Pulmonary artery endothelial cell (primary cell): ENCODE results near the gene PCDHB12. TPM values are rescaled to one million over a fixed set of nuclear protein-coding genes. Genes with fewer than 3 reads are reported as not detected.
"Not testable (repeated sequence)": the region's sequence is repeated elsewhere in the genome, so short reads cannot be mapped to it uniquely, and the experiment has no call there.

ENCODE experiments used
- DNase-seq: peaks from one replicate; pipeline ENCODE4 v3.0.0-alpha.2; 2011; ENCODE audit warnings: low read depth, low spot score
- total RNA-seq: library from RNA; depleted of rRNA; stranded (reverse); fragments of >200 nt; gene quantifications from 2 replicates; pipeline ENCODE4 v1.2.3, GENCODE V29; 2014

The PCDHB12 gene
- total RNA-seq, 1 donor from 2014 or later, result 0.33 TPM

DNA sequence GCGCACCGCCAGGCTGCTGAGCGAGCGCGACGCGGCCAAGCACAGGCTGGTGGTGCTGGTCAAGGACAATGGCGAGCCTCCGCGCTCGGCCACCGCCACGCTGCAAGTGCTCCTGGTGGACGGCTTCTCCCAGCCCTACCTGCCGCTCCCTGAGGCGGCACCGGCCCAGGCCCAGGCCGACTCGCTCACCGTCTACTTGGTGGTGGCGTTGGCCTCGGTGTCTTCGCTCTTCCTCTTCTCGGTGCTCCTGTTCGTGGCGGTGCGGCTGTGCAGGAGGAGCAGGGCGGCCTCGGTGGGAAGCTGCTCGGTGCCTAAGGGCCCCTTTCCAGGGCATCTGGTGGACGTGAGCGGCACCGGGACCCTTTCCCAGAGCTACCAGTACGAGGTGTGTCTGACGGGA, 6.9 kb upstream of the PCDHB12 start:
- not testable (repeated sequence) for DNase-seq

DNA sequence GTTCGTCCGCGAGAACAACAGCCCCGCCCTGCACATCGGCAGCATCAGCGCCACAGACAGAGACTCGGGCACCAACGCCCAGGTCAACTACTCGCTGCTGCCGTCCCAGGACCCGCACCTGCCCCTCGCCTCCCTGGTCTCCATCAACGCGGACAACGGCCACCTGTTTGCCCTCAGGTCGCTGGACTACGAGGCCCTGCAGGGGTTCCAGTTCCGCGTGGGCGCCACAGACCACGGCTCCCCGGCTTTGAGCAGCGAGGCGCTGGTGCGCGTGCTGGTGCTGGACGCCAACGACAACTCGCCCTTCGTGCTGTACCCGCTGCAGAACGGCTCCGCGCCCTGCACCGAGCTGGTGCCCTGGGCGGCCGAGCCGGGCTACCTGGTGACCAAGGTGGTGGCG, 1.8 kb downstream of the PCDHB12 start:
- DNase-seq, result not testable (repeated sequence)

DNA sequence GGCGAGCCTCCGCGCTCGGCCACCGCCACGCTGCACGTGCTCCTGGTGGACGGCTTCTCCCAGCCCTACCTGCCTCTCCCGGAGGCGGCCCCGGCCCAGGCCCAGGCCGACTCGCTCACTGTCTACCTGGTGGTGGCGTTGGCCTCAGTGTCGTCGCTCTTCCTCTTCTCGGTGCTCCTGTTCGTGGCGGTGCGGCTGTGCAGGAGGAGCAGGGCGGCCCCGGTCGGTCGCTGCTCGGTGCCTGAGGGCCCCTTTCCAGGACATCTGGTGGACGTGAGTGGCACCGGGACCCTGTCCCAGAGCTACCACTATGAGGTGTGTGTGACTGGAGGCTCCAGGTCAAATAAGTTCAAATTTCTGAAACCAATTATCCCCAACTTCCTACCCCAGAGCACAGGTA, 2.3 kb downstream of the PCDHB12 start:
- not testable (repeated sequence) for DNase-seq

DNA sequence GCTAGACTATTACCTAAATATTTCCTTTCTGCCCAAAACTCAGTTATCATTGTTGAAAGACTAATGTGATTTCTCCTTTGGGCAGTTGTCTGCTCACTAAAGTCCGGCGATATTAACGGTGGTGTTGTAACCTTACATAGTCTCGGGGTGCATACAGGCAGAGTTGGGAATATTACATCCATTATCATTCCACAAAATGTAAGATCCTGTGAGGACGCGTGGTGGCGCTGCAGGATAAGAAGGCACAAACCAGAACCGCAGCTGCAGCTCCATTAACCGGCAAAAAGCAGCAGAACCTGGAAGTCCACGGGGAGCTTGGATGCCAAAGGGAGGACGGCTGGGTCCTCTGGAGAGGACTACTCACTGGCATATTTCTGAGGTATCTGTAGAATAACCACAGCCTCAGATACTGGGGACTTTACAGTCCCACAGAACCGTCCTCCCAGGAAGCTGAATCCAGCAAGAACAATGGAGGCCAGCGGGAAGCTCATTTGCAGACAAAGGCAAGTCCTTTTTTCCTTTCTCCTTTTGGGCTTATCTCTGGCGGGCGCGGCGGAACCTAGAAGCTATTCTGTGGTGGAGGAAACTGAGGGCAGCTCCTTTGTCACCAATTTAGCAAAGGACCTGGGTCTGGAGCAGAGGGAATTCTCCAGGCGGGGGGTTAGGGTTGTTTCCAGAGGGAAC, 5.3 kb downstream of the PCDHB12 start, which contains the start of gene PCDHB13:
PCDHB13 (plus strand) TSS at position 264 of the 684 bp plus-strand sequence; CDS start at position 469, 205 bp downstream.
- not testable (repeated sequence) for DNase-seq

DNA sequence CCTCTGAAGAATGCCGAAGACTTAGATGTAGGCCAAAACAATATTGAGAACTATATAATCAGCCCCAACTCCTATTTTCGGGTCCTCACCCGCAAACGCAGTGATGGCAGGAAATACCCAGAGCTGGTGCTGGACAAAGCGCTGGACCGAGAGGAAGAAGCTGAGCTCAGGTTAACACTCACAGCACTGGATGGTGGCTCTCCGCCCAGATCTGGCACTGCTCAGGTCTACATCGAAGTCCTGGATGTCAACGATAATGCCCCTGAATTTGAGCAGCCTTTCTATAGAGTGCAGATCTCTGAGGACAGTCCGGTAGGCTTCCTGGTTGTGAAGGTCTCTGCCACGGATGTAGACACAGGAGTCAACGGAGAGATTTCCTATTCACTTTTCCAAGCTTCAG, 6.1 kb downstream of the PCDHB12 start:
- not testable (repeated sequence) for DNase-seq

DNA sequence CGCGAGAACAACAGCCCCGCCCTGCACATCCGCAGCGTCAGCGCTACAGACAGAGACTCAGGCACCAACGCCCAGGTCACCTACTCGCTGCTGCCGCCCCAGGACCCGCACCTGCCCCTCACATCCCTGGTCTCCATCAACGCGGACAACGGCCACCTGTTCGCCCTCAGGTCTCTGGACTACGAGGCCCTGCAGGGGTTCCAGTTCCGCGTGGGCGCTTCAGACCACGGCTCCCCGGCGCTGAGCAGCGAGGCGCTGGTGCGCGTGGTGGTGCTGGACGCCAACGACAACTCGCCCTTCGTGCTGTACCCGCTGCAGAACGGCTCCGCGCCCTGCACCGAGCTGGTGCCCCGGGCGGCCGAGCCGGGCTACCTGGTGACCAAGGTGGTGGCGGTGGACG, 7.0 kb downstream of the PCDHB12 start:
- DNase-seq, result not testable (repeated sequence)

DNA sequence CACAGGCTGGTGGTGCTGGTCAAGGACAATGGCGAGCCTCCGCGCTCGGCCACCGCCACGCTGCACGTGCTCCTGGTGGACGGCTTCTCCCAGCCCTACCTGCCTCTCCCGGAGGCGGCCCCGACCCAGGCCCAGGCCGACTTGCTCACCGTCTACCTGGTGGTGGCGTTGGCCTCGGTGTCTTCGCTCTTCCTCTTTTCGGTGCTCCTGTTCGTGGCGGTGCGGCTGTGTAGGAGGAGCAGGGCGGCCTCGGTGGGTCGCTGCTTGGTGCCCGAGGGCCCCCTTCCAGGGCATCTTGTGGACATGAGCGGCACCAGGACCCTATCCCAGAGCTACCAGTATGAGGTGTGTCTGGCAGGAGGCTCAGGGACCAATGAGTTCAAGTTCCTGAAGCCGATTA, 7.5 kb downstream of the PCDHB12 start:
- DNase-seq, result not testable (repeated sequence)

DNA sequence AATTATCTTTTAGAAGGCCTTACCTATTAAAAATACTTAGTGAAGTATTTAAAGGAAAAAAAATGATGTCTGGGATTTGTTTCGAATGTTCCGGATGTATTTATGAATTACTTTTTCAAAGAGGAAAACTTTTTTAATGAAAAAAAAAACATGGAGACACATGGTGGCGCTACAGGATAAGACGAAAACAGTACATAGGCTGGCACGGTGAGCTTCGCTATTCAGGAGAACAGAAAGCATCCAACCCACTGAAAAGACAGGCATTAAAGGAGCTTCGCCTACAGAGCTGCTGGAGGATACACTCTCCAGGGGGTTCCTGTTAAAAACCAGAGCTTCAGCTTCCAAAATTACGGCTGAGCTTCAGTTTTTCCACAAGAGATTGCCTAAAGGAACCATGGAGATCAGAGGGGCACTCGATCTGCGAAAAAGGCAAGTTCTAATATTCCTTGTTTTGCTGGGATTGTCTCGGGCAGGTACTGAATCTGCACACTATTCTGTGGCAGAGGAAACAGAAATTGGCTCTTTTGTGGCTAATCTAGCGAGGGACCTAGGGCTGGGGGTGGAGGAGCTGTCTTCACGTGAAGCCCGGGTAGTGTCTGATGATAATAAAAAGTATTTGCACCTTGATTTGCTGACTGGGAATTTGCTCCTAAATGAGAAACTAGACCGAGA, 14.7 kb downstream of the PCDHB12 start, which contains the start of gene PCDHB14:
PCDHB14 (plus strand) TSS at position 232 of the 672 bp plus-strand sequence; CDS start at position 395, 163 bp downstream.
- no peak for DNase-seq

DNA sequence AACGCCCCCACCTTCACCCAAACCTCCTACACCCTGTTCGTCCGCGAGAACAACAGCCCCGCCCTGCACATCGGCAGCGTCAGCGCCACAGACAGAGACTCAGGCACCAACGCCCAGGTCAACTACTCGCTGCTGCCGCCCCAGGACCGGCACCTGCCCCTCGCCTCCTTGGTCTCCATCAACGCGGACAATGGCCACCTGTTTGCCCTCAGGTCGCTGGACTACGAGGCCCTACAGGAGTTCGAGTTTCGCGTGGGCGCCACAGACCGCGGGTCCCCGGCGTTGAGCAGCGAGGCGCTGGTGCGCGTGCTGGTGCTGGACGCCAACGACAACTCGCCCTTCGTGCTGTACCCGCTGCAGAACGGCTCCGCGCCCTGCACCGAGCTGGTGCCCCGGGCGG, 16.3 kb downstream of the PCDHB12 start:
- not testable (repeated sequence) for DNase-seq

DNA sequence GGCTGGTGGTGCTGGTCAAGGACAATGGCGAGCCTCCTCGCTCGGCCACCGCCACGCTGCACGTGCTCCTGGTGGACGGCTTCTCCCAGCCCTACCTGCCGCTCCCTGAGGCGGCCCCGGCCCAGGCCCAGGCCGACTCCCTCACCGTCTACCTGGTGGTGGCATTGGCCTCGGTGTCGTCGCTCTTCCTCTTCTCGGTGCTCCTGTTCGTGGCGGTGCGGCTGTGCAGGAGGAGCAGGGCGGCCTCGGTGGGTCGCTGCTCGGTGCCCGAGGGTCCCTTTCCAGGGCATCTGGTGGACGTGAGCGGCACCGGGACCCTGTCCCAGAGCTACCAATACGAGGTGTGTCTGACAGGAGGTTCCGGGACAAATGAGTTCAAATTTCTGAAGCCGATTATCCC, 16.9 kb downstream of the PCDHB12 start:
- not testable (repeated sequence) for DNase-seq

DNA sequence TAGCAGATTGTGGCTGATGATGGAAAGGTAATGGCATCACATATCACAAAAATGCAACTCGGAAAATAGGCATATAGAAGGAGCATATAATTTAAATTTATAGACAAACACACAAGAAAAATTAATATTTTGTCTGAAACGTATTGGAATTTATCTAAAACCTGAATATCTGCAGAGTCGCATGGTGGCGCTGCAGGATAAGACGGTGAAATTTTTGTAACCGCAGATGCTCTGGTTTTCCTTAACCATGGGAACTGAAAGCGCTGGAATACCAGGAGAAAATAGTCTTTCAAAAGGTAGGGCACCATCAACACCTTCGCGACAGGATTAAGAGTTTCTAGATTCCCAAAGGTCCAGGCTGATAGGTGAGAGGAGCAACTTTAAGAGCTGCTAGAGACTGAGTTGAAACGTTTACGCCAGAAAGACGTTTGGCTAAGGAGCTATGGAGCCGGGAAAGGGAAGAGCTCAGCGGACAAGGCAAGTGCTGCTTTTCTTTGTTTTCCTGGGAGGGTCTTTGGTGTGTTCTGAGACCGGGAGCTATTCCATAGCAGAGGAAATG, 25.7 kb downstream of the PCDHB12 start:
- no peak for DNase-seq

DNA sequence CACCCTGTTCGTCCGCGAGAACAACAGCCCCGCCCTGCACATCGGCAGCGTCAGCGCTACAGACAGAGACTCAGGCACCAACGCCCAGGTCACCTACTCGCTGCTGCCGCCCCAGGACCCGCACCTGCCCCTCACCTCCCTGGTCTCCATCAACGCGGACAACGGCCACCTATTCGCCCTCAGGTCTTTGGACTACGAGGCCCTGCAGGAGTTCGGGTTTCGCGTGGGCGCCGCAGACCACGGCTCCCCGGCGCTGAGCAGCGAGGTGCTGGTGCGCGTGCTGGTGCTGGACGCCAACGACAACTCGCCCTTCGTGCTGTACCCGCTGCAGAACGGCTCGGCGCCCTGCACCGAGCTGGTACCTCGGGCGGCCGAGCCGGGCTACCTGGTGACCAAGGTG, 27.4 kb downstream of the PCDHB12 start:
- not testable (repeated sequence) for DNase-seq

DNA sequence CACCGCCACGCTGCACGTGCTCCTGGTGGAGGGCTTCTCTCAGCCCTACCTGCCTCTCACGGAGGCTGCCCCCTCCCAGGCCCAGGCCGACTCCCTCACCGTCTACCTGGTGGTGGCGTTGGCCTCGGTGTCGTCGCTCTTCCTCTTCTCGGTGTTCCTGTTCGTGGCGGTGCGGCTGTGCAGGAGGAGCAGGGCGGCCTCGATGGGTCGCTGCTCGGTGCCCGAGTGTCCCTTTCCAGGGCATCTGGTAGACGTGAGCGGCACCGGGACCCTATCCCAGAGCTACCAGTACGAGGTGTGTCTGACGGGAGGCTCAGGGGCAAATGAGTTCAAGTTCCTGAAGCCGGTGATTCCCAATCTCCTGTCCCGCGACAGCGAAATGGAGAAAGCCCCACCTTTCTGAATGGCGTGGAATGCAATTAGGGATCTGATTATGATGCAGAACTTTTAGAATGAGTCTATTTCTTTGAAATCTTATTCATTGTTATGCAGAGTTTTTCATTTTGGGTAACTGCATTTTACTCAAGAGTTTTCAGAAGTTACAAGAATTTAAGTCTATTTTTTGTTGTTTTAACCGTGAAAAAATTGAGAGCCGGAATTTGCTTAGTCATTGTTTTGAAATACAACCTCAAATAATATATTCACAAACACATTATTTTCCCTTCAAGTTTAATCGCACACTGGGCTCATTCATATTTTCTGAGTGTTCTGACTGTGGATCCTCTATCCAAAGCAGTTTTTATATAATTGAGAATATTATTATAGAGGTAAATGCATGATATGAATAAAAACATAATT, 28.2 kb downstream of the PCDHB12 start:
- no peak for DNase-seq

DNA sequence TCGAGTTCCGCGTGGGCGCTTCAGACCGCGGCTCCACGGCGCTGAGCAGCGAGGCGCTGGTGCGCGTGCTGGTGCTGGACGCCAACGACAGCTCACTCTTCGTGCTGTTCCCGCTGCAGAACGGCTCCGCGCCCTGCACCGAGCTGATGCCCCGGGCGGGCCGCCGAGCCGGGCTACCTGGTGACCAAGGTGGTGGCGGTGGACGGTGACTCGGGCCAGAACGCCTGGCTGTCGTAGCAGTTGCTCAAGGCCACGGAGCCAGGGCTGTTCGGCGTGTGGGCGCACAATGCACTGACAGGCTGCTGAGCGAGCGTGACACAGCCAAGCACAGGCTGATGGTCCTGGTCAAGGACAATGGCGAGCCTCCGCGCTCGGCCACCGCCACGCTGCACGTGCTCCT, 33.0 kb downstream of the PCDHB12 start:
- no peak for DNase-seq

DNA sequence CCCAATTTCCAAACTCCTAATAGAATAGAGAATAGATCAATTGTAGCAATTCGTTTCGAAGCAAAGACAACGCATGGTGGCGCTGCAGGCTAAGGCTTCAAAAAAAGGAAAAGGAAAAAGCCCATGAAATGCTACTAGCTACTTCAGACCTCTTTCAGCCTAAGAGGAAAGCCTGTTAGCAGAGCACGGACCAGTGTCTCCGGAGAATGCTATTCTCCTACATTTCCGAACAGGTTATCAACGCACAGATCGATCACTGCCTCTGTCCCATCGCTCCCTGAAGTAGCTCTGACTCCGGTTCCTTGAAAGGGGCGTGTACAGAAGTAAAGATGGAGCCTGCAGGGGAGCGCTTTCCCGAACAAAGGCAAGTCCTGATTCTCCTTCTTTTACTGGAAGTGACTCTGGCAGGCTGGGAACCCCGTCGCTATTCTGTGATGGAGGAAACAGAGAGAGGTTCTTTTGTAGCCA, 36.8 kb downstream of the PCDHB12 start, which contains the start of gene PCDHB15:
PCDHB15 (plus strand) TSS at position 146 of the 468 bp plus-strand sequence; CDS start at position 330, 184 bp downstream.
- no peak for DNase-seq

DNA sequence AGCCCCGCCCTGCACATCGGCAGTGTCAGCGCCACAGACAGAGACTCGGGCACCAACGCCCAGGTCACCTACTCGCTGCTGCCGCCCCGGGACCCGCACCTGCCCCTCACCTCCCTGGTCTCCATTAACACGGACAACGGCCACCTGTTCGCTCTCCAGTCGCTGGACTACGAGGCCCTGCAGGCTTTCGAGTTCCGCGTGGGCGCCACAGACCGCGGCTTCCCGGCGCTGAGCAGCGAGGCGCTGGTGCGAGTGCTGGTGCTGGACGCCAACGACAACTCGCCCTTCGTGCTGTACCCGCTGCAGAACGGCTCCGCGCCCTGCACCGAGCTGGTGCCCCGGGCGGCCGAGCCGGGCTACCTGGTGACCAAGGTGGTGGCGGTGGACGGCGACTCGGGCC, 38.5 kb downstream of the PCDHB12 start:
- not testable (repeated sequence) for DNase-seq

DNA sequence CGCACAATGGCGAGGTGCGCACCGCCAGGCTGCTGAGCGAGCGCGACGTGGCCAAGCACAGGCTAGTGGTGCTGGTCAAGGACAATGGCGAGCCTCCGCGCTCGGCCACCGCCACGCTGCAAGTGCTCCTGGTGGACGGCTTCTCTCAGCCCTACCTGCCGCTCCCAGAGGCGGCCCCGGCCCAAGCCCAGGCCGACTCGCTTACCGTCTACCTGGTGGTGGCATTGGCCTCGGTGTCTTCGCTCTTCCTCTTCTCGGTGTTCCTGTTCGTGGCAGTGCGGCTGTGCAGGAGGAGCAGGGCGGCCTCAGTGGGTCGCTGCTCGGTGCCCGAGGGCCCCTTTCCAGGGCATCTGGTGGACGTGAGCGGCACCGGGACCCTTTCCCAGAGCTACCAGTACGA, 38.9 kb downstream of the PCDHB12 start:
- not testable (repeated sequence) for DNase-seq

DNA sequence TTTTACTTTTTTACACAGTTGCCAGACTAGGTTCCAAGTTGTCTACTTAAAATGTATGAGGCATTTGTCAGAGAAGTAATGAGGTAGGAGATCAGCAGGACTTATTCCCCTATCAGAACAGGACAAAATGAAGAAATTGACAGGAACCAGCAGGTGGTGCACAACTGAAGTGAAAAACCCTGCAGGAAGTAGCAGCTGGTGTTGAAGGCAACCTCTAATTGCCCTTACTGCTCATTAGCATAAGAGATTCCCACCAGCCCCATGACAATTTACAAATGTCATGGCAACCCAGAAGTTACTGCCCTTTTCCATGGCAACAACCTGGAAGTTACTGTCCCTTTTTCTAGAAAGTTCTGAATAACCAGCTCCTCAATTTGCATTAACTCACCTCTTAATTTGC, 42.1 kb downstream of the PCDHB12 start:
- DNase-seq, result no peak

DNA sequence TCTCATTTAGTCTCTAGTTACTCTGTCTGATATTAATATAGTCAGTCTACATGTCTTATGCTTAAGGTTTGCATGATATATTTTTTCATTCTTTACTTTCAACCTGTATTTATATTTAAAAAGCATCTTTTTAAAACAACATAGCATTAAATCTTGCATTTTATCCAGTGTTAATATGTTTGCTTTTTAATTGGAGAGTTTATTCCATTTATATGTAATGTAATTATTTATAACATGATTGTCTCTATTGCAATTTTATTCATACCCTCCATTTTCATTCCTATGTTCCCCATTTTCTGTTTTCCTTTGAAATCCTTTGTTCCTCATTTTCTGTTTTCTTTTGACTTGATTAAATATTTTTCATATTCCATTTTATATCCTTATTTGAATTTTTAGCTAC, 49.9 kb downstream of the PCDHB12 start:
- no peak for DNase-seq

DNA sequence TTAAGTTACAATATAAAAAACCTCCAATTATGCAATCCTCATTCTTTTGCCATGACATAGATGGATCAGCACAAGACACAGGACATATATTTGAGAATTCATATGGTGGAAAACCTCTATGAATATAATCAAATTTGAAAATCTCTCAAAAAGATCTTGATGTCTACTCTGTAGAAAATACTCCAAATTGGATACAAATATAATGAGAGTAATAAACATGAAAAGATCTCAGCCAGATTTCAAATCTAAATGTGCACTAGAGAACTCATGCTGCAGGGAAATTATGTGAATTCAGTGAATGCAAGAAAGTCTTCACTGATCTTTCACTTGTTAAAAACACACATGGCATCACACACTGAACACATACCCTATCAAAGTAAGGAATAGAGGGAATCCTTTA, 50.4 kb downstream of the PCDHB12 start:
- DNase-seq, result no peak
